Activated CD4-positive, CD25-positive, alpha-beta regulatory T cell treated with anti-CD3 and anti-CD28 coated beads, Interleukin-2, amount 50 U/mL, for 16 hours (primary cell): Measurements from ENCODE around the gene NFKBIE.
"Not testable (repeated sequence)": the region's sequence is repeated elsewhere in the genome, so short reads cannot be mapped to it uniquely, and the experiment has no call there.

ENCODE experiments used
- DNase-seq: peaks from one replicate; pipeline ENCODE4 v3.0.0-alpha.2; 2020; ENCODE audit warnings: low read depth, low spot score

The NFKBIE gene

DNA sequence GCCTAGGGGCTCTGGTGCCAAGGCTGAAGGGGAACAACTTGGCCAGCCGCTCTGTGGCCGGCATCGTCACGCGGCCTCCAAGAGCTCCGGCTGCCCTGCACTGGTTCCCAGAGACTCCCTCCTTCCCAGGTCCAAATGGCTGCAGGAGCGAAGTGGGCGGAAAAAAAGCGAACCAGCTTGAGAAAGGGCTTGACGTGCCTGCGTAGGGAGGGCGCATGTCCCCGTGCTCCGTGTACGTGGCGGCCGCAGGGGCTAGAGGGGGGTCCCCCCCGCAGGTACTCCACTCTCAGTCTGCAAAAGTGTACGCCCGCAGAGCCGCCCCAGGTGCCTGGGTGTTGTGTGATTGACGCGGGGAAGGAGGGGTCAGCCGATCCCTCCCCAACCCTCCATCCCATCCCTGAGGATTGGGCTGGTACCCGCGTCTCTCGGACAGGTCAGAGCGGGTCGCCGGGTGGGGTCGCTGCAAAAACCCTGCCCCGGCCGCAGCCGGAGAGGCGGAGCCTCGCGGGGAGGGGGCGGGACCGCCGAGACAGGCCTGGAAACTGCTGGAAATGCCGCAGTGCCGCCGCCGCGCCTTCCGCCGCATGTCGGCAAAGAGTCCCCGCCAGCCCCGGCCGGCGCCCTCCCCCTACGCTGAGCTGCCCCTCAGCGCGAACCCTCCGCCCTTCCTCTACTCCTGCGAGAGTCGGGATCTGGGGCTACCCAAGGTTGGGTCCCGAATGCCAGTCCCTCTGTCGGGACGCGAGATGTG lies 19.3 kb downstream of the NFKBIE start:
- peak; percentile 62 for DNase-seq

GRCh38 chr6:44245391-44245911 lies 19.9 kb downstream of the NFKBIE start:
- no peak for DNase-seq

- no peak for DNase-seq
These were observed 22.0 kb downstream of the NFKBIE start for GRCh38 chr6:44243345-44243744.

DNA sequence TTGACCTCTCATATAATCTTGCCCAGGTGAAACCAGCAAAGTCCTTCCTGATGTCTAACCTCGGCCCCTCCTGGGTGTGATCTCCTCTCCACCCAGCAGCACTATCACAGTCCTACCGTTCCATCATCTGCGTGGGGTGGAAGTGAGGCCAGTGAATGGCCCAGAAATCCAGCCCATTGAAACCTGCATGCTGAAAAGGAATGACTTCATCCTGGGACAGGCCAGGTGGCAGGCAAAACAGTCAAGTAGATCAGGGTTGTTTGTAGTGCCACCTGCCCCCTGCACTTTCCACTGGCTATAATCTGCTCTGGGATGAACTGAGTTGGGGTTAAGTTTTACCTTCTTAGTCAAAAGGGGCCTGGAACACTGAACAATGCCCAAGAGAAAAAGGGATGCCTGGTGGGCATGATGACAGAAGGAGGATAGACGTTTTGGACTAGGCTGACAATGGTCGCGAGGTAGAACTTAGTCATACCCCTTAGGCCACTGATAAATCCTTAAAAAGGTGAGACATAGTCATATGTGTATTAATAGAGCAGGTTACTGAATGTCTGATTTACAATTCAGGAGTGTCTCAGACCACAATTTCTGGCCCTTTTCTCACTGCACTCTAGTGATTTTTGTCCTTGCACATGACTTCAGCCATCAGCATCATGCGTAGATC lies 26.5 kb downstream of the NFKBIE start:
- no peak for DNase-seq

DNA sequence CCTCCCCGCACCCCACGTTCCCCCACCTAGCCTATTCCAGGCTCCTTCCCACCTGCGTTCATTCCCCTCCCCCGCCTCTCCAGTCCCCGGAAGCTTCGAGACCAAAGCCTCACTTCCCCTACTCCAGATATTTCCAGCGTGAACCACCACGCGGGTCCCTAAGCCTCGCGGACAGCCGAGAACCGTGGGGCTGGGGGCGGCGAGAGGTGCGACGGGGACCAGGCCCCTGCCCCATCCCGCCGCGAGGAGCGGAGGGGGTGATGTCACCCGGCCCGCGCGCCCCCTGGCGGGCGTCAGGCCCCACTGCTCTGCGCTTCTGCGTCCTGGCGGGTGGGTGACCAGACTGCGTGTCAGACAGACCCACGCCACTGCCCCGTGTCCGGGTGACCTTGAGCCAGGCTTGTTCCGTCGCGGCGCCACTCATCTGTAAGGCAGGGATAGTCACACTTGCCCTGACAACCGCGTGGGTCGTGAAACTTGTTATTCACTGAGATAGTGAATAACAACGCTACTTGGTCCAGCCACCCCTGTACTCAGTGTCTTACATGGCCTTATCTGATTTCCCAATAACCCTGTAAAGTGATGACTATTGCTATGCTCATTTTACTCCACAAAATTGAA lies 27.4 kb downstream of the NFKBIE start:
- DNase-seq: peak; percentile 67

DNA sequence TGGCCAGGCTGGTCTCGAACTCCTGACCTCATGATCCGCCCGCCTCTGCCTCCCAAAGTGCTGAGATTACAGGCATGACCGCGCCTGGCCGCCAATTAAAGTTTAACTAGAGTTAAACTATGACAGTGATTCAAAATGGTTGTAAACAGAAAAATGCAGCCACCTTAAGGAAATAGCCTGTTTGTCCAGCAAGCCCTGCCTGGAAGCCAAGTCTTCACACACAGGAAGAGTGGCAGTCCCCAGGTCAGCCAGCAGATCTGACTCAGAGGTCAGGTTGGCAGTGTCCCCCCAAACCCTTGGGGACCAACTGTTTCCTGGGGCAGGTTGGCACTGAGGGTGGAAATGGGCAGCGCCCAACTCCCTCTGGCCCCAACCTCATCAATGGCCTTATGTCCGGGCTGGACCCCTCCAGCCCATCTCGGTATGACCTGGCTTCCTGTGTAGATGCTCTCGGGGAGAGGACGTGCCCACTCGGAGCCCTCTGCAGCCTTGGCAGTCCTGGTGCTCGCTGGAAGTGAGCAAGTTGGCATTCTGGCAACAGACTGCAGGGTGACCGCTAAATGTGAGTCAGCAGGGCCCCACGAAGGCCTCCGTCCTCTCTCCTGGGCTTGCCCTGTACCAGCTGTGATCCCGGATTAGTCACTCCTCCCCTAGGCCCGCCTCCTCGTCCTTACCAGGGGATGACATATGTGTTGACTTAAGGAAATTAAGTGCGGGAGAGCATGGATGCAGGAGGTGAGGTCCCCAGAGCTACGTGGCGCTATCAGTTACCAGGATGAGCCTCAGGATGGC lies 28.1 kb downstream of the NFKBIE start:
- no peak for DNase-seq

DNA sequence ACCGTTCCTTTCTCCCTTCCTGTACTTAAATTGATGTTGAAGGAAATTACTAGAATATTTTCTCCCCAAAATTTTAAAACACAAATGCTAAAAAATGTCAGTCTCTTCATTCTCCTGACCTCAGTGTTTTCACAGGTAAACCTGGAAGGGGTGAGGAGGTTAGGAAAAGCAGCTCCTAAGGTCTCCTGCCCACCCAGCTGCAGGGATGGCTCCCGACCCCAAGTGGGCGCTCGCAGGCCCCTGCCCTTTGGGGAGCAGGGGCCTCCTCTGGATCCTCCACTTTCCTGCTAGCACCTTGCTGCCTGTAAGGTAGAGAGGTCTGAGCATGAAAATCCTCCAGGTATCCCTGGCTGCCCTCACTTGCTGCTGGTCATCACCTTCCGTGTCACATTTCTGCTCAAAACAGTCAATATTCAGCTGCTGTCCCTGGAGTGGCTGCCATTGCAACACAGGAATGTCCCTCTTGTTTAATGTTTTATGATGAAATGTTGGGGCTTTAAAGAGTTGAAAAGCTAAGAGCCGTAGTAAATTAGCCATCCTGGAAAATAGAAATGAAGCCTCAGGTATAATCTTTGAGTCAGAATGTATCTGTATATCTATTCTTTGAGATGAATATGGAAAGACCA lies 29.3 kb downstream of the NFKBIE start:
- no peak for DNase-seq

DNA sequence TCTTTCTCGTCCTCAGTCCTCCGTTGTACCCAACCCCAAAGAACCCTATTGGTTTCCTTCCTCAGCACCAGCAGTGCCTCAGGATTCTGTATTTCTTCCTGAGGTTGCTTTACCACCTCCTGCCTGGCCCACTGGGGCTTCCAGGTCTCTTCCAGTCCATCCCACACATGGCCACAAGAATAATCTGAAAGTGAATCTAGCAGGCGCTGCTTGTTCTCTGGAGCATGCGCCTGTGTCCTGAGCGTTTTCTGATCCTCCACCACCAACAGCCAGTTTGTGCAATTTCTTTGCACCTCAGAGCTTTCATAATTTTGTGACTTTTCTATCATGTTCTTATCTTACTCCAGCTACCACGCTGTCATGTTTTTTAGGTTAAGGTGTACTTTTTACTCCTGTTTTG lies 30.1 kb downstream of the NFKBIE start:
- no peak for DNase-seq

DNA sequence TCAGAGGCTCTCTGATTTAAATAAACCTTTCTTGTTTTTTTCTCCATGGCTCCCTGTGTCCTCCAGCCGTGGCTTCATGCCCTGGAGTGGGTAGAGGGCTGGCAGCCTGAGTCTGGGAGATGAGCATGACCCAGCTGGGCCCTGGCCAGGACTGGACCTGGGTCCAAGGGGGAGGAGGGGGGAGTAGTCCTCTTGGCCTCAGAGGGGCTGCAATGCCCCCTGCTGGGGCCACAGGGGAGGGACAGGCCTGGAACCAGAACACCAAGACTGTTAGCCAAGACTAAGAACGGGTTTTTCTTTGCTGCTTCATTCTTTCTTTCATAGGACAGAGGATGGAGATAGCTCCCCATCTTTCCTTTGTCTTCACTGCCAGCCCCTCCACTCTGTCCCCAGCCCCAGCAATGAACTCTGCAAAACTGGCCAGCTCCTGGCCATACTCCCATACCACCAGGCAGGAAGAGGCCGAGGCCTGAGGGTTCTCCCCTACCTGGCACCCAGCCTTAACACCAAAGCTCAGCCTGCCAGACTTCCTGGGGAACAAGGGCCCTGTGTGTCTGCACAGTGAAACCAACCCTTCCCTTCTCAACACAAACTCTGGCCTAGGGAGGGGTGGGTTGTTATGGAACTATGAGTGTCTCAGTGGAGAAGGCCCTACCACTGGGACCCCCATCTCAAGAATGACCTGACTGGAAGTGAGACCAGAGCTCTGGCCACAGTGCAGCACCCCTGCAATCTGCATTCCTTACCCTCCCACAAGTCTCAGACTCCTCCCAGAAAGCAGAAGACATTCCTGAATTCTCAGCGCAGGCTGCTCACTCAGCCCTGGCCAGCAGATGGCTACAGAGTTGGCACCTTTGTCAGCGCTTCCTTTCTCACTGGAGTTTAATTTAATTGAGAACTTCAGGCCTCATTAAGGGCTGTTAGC lies 31.0 kb downstream of the NFKBIE start:
- DNase-seq: no peak

DNA sequence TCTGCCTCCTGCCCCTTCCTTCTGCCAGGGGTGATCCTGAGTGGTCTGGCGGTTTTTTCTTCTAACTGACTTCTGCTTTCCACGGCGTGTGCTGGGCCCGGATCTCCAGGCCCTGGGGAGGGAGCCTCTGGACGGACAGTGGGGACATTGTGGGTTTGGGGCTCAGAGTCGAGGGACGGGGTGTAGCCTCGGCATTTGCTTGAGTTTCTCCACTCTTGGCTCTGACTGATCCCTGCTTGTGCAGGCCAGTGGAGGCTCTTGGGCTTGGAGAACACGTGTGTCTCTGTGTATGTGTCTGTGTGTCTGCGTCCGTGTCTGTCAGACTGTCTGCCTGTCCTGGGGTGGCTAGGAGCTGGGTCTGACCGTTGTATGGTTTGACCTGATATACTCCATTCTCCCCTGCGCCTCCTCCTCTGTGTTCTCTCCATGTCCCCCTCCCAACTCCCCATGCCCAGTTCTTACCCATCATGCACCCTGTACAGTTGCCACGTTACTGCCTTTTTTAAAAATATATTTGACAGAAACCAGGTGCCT lies 31.7 kb downstream of the NFKBIE start:
- DNase-seq: no peak

GRCh38 chr6:44232676-44233566 lies 32.4 kb downstream of the NFKBIE start:
- no peak for DNase-seq

DNA sequence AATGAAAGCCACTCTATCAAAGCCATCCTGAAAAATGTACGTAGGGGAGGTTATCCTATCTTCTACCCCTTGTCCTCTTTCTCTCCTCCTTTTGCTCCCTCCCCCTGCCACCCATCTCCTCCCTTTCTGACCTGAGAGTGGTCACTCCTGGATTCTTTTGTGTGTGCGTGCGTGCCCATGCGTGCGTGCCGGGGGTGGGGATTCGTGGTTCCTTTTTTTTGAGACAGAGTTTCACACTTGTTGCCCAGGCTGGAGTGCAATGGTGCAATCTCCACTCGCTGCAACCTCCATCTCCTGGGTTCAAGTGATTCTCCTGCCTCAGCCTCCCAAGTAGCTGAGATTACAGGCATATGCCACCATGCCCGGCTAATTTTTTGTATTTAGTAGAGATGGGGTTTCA lies 33.9 kb downstream of the NFKBIE start:
- DNase-seq: not testable (repeated sequence)

- DNase-seq: no peak
These were observed 35.2 kb downstream of the NFKBIE start for GRCh38 chr6:44230034-44230675.

- no peak for DNase-seq
These were observed 35.8 kb downstream of the NFKBIE start for GRCh38 chr6:44229376-44230033.

DNA sequence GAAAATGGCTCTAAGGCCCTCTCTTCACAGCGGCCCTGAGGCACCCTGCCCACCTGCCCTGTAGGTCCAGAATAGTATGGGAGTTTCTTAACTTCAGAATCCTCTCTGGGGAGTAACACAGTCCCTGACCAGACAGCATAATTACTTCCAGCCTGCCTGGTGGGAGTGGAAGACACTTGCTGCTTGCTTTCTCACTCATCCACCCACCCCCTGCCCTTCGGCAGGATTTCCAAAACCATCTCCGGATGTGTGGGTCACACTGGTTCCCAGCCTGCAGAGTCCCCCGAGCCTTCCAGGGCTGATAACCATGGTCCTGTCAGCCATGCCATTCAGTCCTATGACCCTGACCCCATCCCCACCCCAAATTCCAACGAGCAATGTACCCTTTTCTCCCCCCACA lies 36.5 kb downstream of the NFKBIE start:
- DNase-seq: no peak

- no peak for DNase-seq
These were observed 36.9 kb downstream of the NFKBIE start for GRCh38 chr6:44228433-44228832.

- no peak for DNase-seq
These were observed 37.3 kb downstream of the NFKBIE start for GRCh38 chr6:44228031-44228430.
